Lower leg skin (tissue), 3 donors: ENCODE results near the gene THRA.

ENCODE experiments used
- CTCF ChIP-seq, 3 donors: fragments of 450-650 bp; IDR thresholded peaks; one replicate each; pipeline ENCODE4 v1.5.1; 2016; ENCODE audit warnings: antibody characterized with exemption in 3 of 3, mild to moderate bottlenecking in 3 of 3, moderate library complexity in 2 of 3
- POLR2A ChIP-seq, 2 donors: fragments of 450-650 bp; IDR thresholded peaks; one replicate each; pipeline ENCODE4 v1.6.1; 2016 to 2017; ENCODE audit warnings: antibody characterized with exemption in 2 of 2, mild to moderate bottlenecking in 1 of 2, moderate library complexity in 1 of 2

GRCh38 chr17:40101367-40102210 lies 38.8 kb downstream of the THRA start:
- TF ChIP-seq CTCF (IDR thresholded peaks at IDR 0.05) (no peak), POLR2A (IDR thresholded peaks at IDR 0.05) (no peak)
